ENCODE results near the gene ARVCF.
"Not testable (repeated sequence)": the region's sequence is repeated elsewhere in the genome, so short reads cannot be mapped to it uniquely, and the experiment has no call there.

Gene ARVCF

DNA sequence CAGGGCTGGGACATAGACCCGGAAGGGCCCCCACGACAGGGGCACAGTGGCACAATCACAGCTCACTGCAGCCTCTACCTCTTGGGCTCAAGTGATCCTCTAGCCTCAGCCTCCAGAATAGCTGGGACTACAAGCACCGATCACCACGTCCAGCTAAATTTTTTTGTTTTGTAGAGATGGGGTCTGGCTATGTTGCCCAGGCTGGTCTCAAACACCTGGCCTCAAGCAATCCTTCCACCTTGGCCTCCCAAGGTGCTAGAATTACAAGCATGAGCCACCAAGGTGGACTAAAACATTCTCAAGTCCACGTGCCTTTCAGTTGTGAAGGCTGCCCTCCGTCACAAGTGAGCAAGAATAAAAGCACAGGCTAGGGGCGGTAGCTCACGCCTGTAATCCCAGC is 85.1 kb downstream of the ARVCF start:
- no peak for FAIRE-seq

GRCh38 chr22:19930551-19931486 is 85.8 kb downstream of the ARVCF start:
- FAIRE-seq, result no peak

- no peak for FAIRE-seq
Observed at GRCh38 chr22:19929586-19930550, 86.8 kb downstream of the ARVCF start.

GRCh38 chr22:19928207-19928606 is 88.4 kb downstream of the ARVCF start:
- FAIRE-seq, result no peak

GRCh38 chr22:19927696-19928095 is 88.9 kb downstream of the ARVCF start:
- FAIRE-seq, result no peak

GRCh38 chr22:19926028-19926427 is 90.6 kb downstream of the ARVCF start:
- not testable (repeated sequence) for FAIRE-seq

GRCh38 chr22:19923914-19924513 is 92.6 kb downstream of the ARVCF start:
- FAIRE-seq, result no peak

GRCh38 chr22:19921544-19922081 is 95.0 kb downstream of the ARVCF start:
- no peak for FAIRE-seq
